DMS53 treated with DMSO at 0.1 percent for 48 hours (cell line): ENCODE data around the gene ASPRV1.

Experiments used
- DNase-seq: peaks from one replicate; lab custom pipeline; 2025; ENCODE audit not compliant: unreplicated experiment; lab: John Stamatoyannopoulos, UW

The ASPRV1 gene

GRCh38 chr2:69989009-69989408 is 27.6 kb upstream of the ASPRV1 start:
- DNase-seq: no peak

DNA sequence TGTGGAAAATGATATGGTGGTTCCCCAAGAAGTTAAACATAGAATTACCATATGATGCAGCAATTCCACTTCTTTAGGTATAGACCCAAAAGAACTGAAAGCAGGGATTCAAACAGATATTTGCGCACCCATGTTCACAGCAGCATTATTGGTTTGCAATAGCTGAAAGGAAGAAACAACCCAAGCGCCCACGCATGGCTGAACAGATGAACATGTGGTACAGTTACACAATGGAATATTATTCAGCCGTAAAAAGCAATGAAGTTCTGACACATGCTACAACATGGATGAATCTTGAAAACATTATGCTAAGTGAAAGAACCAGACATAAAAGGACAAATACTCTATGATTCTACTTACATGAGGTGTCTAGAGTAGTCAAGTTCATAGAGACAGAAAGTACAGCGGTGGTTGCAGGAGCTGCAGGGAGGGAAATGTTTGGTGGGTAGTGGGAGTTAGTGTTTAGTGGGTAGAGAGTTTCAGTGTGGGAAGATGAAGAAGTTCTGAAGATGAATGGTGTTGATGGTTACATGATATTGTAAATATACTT is 26.7 kb upstream of the ASPRV1 start:
- DNase-seq: no peak

DNA sequence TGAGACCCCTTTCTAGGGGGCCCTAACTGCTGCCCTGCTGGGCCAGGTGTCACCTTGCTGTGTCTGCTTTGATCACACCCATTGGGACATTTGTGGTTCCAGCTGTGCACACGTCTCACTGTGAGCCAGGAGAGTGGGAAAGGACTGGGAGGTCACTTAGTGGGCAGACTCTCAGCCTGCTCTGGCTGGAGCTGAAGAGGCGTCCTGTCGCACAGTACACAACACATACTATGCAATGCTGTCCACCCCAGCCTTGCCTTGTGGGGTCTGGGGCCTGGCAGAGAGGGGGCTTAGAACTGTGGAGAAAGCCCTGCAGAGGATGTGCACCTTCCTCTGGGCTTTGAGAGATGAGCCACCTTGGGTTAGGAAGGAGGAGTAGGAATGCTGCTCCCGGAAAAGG is 25.3 kb upstream of the ASPRV1 start:
- no peak for DNase-seq

DNA sequence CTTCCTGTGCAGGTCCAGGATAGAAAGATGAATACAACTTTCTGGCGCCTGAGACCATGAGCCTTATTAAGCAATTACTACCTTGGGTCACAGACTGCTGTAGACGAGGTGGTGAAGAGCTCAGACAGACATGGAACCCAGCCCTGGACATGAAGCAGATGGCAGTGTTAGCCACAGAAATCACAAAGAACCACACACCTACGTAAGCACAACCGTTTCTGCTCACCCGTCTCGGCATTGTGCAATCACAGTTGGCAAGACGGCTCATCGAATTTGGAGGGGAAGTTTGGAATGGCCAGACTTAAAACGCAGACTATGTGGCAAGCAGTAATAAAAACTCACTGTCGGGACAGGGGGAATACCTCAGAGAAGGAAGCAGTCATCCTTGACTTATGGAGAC is 24.3 kb upstream of the ASPRV1 start:
- no peak for DNase-seq

DNA sequence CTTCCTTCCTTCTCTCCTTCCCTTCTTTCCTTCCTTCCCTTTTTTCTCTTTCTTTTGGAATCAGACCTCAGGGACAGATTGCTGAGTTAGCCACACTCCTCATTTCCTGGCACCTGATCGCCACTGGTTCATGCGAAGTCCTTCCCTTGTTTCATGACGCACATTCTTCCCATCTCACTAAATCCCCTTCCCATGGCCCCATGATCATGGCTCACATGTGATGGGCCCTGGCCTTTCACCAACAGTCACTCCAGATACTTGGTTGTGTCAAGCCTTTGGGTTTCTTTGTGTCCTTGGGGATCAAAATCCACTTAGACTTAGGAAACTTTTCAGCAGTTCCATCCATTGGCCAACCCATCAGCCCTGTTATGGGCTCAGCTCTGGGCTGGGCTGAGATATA is 23.8 kb upstream of the ASPRV1 start:
- no peak for DNase-seq

- no peak for DNase-seq
Measured at GRCh38 chr2:69983392-69983966, 22.0 kb upstream of the ASPRV1 start.

DNA sequence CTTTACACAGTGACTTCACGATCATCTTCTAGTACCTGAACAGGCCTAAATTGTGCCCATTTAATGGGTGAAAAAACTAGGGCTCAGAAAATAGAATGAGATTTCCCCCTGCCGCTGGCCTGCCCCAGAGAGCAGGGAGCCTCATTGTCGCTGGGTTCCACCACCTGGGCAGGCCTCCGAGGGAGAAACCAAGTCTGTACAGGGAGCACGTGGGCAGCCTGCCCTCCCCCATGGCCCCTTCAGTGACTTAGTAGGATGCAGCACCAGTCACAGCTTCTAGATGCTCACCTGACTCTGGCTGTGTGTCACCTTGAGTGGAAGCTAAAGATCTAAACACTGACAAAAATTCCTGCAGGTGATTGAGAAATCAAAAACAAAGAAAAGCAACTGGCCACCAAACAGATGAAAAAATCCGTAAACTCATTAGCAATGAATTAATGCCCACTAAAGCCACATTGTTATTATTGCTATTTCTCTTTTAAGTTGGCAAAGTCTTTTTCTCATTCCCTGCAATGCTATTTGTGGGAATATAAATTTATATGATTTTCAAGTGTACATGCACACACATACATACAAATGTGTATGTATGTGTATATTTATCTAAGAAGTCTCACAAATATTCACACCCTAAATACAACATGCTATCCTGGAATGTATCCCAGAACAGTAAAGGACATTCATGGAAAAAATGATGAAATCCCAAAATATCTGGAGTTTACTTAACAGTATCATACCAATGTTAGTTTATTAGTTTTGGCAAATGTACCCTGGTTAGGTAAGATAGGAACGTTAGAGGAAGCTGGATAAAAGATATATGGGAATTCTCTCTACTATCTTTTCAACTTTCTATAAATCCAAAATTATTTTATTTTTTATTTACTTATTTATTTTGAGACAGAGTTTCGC is 18.7 kb upstream of the ASPRV1 start:
- DNase-seq: no peak

DNA sequence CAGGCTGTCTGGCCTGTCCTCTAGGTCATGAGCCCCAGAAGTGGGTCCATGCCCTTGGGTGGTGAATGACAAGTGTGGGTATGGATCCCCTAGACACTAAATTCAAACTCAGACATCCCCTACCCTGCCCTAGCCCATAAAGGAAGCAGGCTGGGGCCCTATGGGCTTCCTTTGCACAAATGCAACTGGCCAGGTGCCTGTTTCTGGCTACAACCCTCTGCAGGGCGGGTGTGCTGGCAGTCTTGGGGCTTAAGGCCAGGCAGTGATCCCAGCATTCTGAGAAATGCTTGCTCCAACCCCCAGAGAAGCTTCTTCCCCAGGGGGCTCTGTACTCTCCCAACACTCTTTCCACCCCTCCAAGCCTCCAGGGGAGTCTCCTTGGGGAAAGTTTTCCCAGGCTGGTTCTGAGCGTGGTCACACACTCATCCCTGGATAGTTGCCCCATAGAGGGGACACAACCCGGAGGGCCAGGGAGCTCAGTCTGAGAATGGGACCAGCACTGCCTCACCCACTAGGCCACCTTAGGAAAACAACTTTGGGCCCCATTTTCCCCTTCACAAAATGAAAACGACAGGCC is 16.6 kb upstream of the ASPRV1 start:
- no peak for DNase-seq

GRCh38 chr2:69977186-69977585 is 15.8 kb upstream of the ASPRV1 start:
- no peak for DNase-seq

DNA sequence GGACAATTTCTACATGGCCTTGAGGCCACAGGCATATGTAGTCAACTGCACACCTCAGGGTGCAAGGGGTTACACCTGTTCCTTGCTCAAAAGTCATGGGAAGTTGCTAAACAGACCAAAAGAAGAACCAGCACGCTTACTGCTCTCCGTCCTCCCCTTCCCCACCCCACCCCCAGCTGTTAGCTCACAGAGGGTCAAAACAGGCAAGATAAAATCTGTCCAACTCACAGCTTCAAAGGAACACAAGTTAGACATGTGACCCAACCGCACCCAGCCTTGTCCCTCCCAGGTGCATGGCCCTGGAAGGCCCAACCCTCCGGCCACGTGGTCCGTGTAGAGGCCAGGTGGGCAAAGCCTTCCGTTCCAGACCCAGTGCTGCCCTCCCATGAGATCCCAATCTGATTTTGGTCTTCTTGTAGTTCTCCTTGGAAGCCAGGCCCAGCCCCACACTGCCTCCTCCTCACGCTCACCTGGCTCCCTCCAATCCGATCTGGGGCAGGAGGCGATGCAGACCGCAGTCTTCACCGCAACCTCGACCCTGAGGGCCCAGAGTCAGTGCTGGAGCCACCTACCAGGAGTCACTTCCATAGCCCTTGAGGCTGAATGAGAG is 14.5 kb upstream of the ASPRV1 start:
- DNase-seq: no peak

GRCh38 chr2:69975136-69975852 is 13.9 kb upstream of the ASPRV1 start:
- DNase-seq: no peak

GRCh38 chr2:69973335-69973735 is 11.9 kb upstream of the ASPRV1 start:
- no peak for DNase-seq

GRCh38 chr2:69972822-69973221 is 11.4 kb upstream of the ASPRV1 start:
- no peak for DNase-seq

GRCh38 chr2:69969991-69970390 is 8.6 kb upstream of the ASPRV1 start:
- no peak for DNase-seq

- no peak for DNase-seq
Measured at GRCh38 chr2:69969126-69969983, 7.9 kb upstream of the ASPRV1 start.

DNA sequence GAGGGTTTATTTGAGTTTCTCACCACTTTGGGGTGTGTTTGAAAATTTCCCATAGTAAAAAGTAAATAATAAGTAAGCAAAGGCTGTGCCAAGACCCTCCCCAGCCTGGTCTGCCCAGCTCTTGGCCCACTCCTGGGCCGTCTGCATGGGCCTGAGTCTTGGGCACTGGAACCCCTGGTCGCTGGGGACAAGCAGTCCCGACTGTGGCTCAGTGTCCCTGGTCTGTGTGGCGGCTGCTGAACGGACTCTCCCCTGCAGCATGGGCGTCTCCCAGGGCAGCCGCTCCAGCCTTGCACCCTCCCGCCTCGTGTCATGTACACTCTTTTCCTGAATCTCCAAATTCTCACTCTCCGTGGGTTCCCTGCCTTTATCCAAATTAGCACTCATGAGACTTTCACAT is 7.2 kb upstream of the ASPRV1 start:
- DNase-seq: no peak

- no peak for DNase-seq
Measured at GRCh38 chr2:69966496-69966895, 5.1 kb upstream of the ASPRV1 start.

DNA sequence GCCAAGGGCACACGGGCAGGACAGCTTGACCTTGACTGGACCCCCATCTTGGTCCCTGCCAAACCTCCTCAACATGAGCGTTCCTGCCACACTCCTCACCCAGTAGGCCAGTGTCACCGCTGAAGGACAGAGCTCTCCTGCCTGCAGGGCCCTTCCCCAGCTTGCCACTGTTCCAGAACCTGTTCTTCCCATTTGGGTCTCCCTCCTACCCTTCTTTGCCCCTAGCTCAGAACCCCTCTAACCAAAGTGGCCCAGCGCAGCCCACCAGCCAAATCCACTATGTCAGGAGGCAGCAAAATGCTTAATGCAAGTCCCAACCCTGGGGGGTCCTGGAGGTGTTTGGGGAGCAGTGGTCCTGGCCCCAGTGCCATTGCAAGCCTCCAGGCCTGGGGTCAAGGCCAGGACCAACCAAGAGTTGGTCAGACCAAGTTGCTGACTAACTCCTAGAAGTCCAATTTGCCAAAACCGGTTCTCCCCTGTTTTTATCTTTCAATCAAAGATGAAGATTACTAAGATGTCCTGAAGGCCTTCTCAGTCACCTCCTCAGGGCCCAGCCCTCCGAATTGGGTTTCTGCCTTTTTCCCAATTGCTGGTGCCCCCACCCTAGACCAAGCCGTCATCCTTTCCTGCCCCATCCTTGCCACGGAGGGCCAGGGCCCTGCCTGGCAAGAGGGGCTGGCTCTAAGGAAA is 4.5 kb upstream of the ASPRV1 start:
- DNase-seq: no peak

GRCh38 chr2:69964353-69964841 is 3.0 kb upstream of the ASPRV1 start:
- no peak for DNase-seq
